HG02981 (cell line): ENCODE results near the gene MTCH2.
A peak's percentile ranks its signal among the peaks of the same experiment; 100 is the strongest.
"Not testable (repeated sequence)": the region's sequence is repeated elsewhere in the genome, so short reads cannot be mapped to it uniquely, and the experiment has no call there.

Experiments
- ATAC-seq: cut with Tn5 transposase; IDR thresholded peaks from one replicate; pipeline ENCODE4 v1.9.1; 2021; ENCODE audit warnings: mild to moderate bottlenecking, moderate library complexity; ENCODE audit not compliant: unreplicated experiment

The MTCH2 gene

GRCh38 chr11:47640506-47640905 is 1.9 kb downstream of the MTCH2 start:
- ATAC-seq = not testable (repeated sequence)

- ATAC-seq = not testable (repeated sequence)
These were observed 6.0 kb downstream of the MTCH2 start for GRCh38 chr11:47636331-47636730.

- no peak for ATAC-seq
These were observed 10.9 kb downstream of the MTCH2 start for GRCh38 chr11:47631473-47631872.

GRCh38 chr11:47628026-47628425 is 14.3 kb downstream of the MTCH2 start:
- no peak for ATAC-seq

- ATAC-seq = no peak
These were observed 16.1 kb downstream of the MTCH2 start for GRCh38 chr11:47626234-47626633.

GRCh38 chr11:47620836-47621378 is 21.5 kb downstream of the MTCH2 start:
- ATAC-seq = no peak

- no peak for ATAC-seq
These were observed 24.9 kb downstream of the MTCH2 start for GRCh38 chr11:47617417-47617809.

GRCh38 chr11:47616726-47617416 is 25.5 kb downstream of the MTCH2 start:
- no peak for ATAC-seq

GRCh38 chr11:47615249-47615648 is 27.1 kb downstream of the MTCH2 start:
- no peak for ATAC-seq

GRCh38 chr11:47611348-47611794 is 31.0 kb downstream of the MTCH2 start:
- peak; percentile 71 for ATAC-seq

- no peak for ATAC-seq
These were observed 32.7 kb downstream of the MTCH2 start for GRCh38 chr11:47609675-47610074.

- no peak for ATAC-seq
These were observed 35.0 kb downstream of the MTCH2 start for GRCh38 chr11:47607380-47607779.

GRCh38 chr11:47606731-47607130 is 35.6 kb downstream of the MTCH2 start:
- no peak for ATAC-seq

- ATAC-seq = no peak
These were observed 36.4 kb downstream of the MTCH2 start for GRCh38 chr11:47605921-47606320.

- no peak for ATAC-seq
These were observed 39.1 kb downstream of the MTCH2 start for GRCh38 chr11:47603295-47603694.

- no peak for ATAC-seq
These were observed 42.5 kb downstream of the MTCH2 start for GRCh38 chr11:47599902-47600301.

GRCh38 chr11:47595967-47596366 is 46.4 kb downstream of the MTCH2 start:
- no peak for ATAC-seq

- no peak for ATAC-seq
These were observed 47.3 kb downstream of the MTCH2 start for GRCh38 chr11:47595029-47595428.

GRCh38 chr11:47593934-47594855 is 48.2 kb downstream of the MTCH2 start, which contains the start of gene C1QTNF4:
C1QTNF4 (minus strand) TSS chr11:47594411; CDS start chr11:47590810, 3,601 bp downstream.
- ATAC-seq = no peak

GRCh38 chr11:47593492-47593933 is 48.8 kb downstream of the MTCH2 start:
- no peak for ATAC-seq

- no peak for ATAC-seq
These were observed 49.4 kb downstream of the MTCH2 start for GRCh38 chr11:47592970-47593369.
